Spleen (tissue), 11 donors: ENCODE results near the gene CPSF3. TPM values are rescaled to one million over a fixed set of nuclear protein-coding genes. Genes with fewer than 3 reads are reported as not detected.

Experiments used
- DNase-seq: peaks from one replicate; pipeline ENCODE4 v3.0.0-alpha.2; 2020
- H3K27ac ChIP-seq, 8 donors: fragments of 200-600 bp; sonication (generic) in 7 of 8; 1 replicate in 4 of 8; 2 replicates in 4 of 8; pipeline versions ENCODE4 v1.5.0 to v1.8.0; 2016 to 2021; ENCODE audit warnings: inconsistent platforms in 4 of 8, mild to moderate bottlenecking in 4 of 8, moderate library complexity in 1 of 8
- H3K27me3 ChIP-seq, 7 donors: fragments of 200-600 bp; sonication (generic) in 6 of 7; replicated peaks in 1 of 7; 1 replicate in 4 of 7; 2 replicates in 3 of 7; pipeline versions ENCODE4 v1.5.0 to v1.8.0; 2016 to 2021; ENCODE audit warnings: inconsistent platforms in 3 of 7, mild to moderate bottlenecking in 1 of 7
- H3K36me3 ChIP-seq, 6 donors: fragments of 200-600 bp; sonication (generic) in 5 of 6; 1 replicate in 4 of 6; 2 replicates in 2 of 6; pipeline versions ENCODE4 v1.5.0 to v1.8.0; 2016 to 2021; ENCODE audit warnings: inconsistent platforms in 2 of 6
- H3K4me1 ChIP-seq, 6 donors: fragments of 200-600 bp; sonication (generic) in 5 of 6; 1 replicate in 3 of 6; 2 replicates in 3 of 6; pipeline versions ENCODE4 v1.5.0 to v1.8.0; 2016 to 2021; ENCODE audit warnings: inconsistent platforms in 3 of 6
- H3K4me3 ChIP-seq, 8 donors: fragments of 200-600 bp; sonication (generic) in 7 of 8; 1 replicate in 4 of 8; 2 replicates in 4 of 8; pipeline versions ENCODE4 v1.5.0 to v1.8.0; 2016 to 2021; ENCODE audit warnings: inconsistent platforms in 4 of 8, mild to moderate bottlenecking in 4 of 8, moderate library complexity in 2 of 8
- H3K9me3 ChIP-seq, 8 donors: fragments of 200-600 bp; sonication (generic) in 7 of 8; 1 replicate in 4 of 8; 2 replicates in 4 of 8; pipeline versions ENCODE4 v1.5.0 to v1.8.0; 2016 to 2021; ENCODE audit warnings: inconsistent platforms in 4 of 8
- POLR2A ChIP-seq, 3 donors: fragments of 450-650 bp; IDR thresholded peaks; one replicate each; pipeline ENCODE4 v1.5.1; 2017; ENCODE audit warnings: antibody characterized with exemption in 3 of 3, mild to moderate bottlenecking in 1 of 3
- POLR2AphosphoS5 ChIP-seq, 3 donors: sonication (generic); formaldehyde crosslinking; IDR thresholded peaks; one replicate each; pipeline ENCODE4 v1.5.1; 2017; ENCODE audit warnings: antibody characterized with exemption in 3 of 3
- WGBS, 5 donors: extraction: QIAGEN DNeasy Blood & Tissue Kit in 3 of 5; methylation state at CpG; one replicate each; pipeline versions ENCODE4 v1.1.5 to v1.1.7; 2013 to 2018; 5-methylcytosine and 5-hydroxymethylcytosine counted together
- intact Hi-C: fragments of 100-400 bp; cut with DNase I; formaldehyde crosslinking; loops from one replicate; pipeline ENCODE4 v1.15.0; 2023; ENCODE audit warnings: low total_unique reads
- polyA plus RNA-seq, 3 donors: library from polyadenylated mRNA; stranded (reverse); fragments of 200-250 nt; gene quantifications; one replicate each; pipeline ENCODE4 v1.2.1, GENCODE V29; 2013
- total RNA-seq, 7 donors: library from RNA; depleted of rRNA in 3 of 7; stranded (reverse); fragments of >200 nt in 3 of 7; fragmentation: NEBNext Ultra II Directional in 4 of 7; extraction: Animal tissue kit (Norgen Biotek cat#: 25700) in 4 of 7; gene quantifications; one replicate each; pipeline versions ENCODE4 v1.1.0 to v1.2.1, GENCODE V29; 2016 to 2021
- TF ChIP-seq, protein P1 (sequence below), 11 experiments: fragments of 200-600 bp in 7 of 11; fragments of 450-650 bp in 4 of 11; sonication (generic) in 4 of 11; IDR thresholded peaks in 8 of 11; conservative IDR thresholded peaks in 3 of 11; 1 replicate in 7 of 11; 2 replicates in 4 of 11; pipeline versions ENCODE4 v1.4.0 to v1.8.0; 2016 to 2021; ENCODE audit warnings: antibody characterized with exemption in 11 of 11, inconsistent platforms in 4 of 11, mild to moderate bottlenecking in 1 of 11
- donor health status: healthy with polysubstance abuse.
- donor health status: DM: no; HTN: no; CAD: no; lungs with moderate emphysema.
- donor health status: DM: no; HTN: no; CAD: no.
- donor health status: Bipolar disorder and iron deficiency.
- donor health status: healthy.
- donor health status: DM: no; HTN: no; CAD: no.
- donor health status: DM: yes; HTN: yes; CAD: no.

Gene CPSF3
- total and polyA plus RNA-seq, 10 donors = 18.9 to 35.8 (median 27.5) TPM

DNA sequence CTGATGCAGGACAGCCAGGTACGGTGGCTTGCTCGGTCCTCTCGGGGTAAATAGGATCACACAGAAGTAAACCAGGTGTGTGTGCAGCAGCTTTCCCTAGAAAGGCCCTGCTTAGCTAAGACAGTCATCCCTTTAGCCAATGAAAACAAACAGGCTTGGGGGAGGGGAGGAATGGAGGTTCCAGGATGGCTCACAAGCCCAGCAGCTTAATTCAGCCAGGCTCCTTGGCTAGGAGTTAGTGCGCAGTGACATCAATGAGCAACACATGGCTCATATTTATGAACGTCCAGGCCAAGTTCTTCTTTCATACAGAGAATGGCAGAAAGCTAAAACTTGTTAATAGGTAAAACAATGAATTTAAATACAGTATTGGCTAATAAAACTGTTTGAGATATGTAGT is 61.1 kb downstream of the CPSF3 start:
- 86 to 94% (median 91%) methylated on average over 5 of the region's 5 CpGs for WGBS, 5 donors
- Histone ChIP-seq H3K36me3 (peaks cover 0 to 100% (median 90%) of the 10 kb centered on the region in 6 donors), H3K9me3 (no peaks in the 10 kb centered on the region), H3K27ac (no peak overlapping the region), H3K4me1 (peaks cover 0 to 8% (median 2%) of the 10 kb centered on the region in 6 donors), H3K27me3 (no peaks in the 10 kb centered on the region), H3K4me3 (no peak overlapping the region)
- no peak for DNase-seq
- no peak for TF ChIP-seq POLR2A (IDR thresholded peaks at IDR 0.05)
- TF ChIP-seq POLR2AphosphoS5 (IDR thresholded peaks at IDR 0.05) = no peak
- TF ChIP-seq, protein P1, sequence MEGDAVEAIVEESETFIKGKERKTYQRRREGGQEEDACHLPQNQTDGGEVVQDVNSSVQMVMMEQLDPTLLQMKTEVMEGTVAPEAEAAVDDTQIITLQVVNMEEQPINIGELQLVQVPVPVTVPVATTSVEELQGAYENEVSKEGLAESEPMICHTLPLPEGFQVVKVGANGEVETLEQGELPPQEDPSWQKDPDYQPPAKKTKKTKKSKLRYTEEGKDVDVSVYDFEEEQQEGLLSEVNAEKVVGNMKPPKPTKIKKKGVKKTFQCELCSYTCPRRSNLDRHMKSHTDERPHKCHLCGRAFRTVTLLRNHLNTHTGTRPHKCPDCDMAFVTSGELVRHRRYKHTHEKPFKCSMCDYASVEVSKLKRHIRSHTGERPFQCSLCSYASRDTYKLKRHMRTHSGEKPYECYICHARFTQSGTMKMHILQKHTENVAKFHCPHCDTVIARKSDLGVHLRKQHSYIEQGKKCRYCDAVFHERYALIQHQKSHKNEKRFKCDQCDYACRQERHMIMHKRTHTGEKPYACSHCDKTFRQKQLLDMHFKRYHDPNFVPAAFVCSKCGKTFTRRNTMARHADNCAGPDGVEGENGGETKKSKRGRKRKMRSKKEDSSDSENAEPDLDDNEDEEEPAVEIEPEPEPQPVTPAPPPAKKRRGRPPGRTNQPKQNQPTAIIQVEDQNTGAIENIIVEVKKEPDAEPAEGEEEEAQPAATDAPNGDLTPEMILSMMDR (IDR thresholded peaks at IDR 0.05 in 8 of 11, conservative IDR thresholded peaks at IDR 0.05 in 3 of 11) = no peak
- intact Hi-C loops = no loop called here

DNA sequence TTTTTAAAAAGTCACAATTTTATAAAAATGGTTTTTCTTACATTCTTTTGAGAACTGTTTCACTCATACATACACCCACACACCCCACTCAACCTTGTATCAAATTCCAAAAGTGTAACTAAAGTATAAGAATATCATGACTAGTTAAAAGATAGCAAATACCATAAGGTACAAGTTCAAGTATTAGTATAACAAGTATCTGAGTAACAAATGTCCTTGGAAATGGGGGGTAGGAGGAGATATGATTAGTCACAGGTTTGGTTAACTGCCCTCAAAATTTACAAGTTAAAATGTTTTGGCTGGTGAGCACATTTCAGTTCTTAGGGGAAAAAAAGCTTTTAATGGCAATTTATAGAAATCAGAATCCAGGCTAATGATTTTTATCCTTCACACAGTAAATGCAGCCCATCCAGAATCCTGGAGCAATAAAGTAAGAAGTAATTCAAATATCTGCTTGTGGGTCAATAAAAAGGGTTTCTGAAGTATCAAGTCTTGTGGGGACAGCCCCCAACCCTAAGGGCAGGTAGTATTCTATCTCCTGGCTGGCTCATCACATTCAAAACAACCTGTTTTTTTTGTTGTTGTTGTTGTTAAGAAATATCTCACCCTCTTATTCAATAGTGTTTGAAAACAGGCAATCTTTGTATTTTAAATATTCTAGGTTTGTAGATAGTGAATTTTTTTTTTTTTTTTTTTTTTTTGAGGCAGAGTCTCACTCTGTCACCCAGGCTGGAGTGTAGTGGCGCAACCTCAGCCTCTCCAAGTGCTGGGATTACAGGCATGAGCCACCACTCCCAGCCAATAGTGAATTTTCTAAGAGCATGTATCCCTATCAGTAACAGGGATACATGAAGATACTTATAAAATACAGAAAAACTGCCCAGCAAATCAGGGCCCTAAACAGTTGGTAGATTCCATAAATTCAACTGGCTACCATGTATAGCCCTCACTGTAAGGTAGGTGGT is 65.4 kb downstream of the CPSF3 start:
- Histone ChIP-seq H3K9me3 (no peaks in the 10 kb centered on the region), H3K27me3 (no peaks in the 10 kb centered on the region), H3K4me3 (no peak overlapping the region), H3K27ac (peak overlapping the region in 1 of 8 donors; percentile 14), H3K36me3 (peaks cover 0 to 100% (median 95%) of the 10 kb centered on the region in 6 donors), H3K4me1 (no peaks in the 10 kb centered on the region)
- intact Hi-C loops = no loop called here
- DNase-seq = no peak
- WGBS, 5 donors = 96 to 100% (median 100%) methylated on average over 1 of the region's 1 CpG
- TF ChIP-seq POLR2A (IDR thresholded peaks at IDR 0.05) (no peak), POLR2AphosphoS5 (IDR thresholded peaks at IDR 0.05) (no peak)
- TF ChIP-seq, protein P1 (IDR thresholded peaks at IDR 0.05 in 8 of 11, conservative IDR thresholded peaks at IDR 0.05 in 3 of 11) = no peak

DNA sequence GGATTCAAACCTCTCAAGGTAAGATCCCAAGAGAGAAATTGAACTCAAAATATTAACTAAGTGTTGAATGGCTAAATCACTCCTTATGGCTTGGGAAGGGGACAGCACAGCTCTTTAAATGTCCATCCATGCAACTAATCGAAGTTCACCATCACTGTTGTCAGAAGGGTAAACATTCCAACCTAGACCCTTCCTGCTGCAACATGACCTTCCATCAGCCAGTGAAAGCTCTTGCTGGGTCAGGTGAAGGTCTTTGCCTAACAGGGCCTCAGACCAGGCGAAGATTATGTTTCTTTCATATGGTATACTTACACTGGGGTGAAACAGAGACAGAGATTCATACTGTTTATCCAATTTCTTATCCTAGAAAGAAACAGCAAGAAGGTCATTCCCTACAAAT is 67.3 kb downstream of the CPSF3 start:
- 90 to 94% (median 94%) methylated on average over 2 of the region's 2 CpGs for WGBS, 5 donors
- peaks cover 0 to 100% (median 95%) of the 10 kb centered on the region in 6 donors for H3K36me3 ChIP-seq
- H3K4me3 ChIP-seq = no peak overlapping the region

More for the DNA sequence above, 67.3 kb downstream of the CPSF3 start:
- H3K9me3 ChIP-seq = no peaks in the 10 kb centered on the region
- H3K27ac ChIP-seq = no peak overlapping the region
- intact Hi-C loops = no loop called here
- DNase-seq = no peak
- no peaks in the 10 kb centered on the region for H3K27me3 ChIP-seq
- H3K4me1 ChIP-seq = no peaks in the 10 kb centered on the region
- TF ChIP-seq POLR2AphosphoS5 (IDR thresholded peaks at IDR 0.05) (no peak), POLR2A (IDR thresholded peaks at IDR 0.05) (no peak)
- TF ChIP-seq, protein P1 (IDR thresholded peaks at IDR 0.05 in 8 of 11, conservative IDR thresholded peaks at IDR 0.05 in 3 of 11) = no peak
